NCI-H2196 treated with DMSO at 0.1 percent for 48 hours (cell line): ENCODE data around the gene RALY.

Experiments
- DNase-seq: peaks from one replicate; lab custom pipeline; 2025; ENCODE audit not compliant: unreplicated experiment; lab: John Stamatoyannopoulos, UW

RALY gene

DNA sequence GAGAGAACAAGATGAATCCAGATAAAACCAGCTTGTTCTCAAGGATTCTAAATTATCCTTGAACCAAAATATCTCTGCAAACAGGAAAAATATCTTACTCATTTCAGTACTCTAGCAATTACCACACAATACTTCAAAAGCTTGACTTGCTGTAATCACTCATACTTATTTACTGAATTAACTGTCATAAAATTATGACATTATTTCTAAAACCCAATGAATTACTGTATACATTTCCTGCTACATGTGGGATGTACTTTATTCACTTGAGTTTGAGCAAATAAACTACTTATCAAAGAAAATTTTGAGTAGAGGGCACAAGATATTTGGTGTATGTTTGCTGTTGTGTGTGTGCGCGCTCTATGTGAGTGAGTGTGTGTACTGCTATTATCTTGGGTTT is 108.6 kb downstream of the RALY start:
- DNase-seq, result no peak

DNA sequence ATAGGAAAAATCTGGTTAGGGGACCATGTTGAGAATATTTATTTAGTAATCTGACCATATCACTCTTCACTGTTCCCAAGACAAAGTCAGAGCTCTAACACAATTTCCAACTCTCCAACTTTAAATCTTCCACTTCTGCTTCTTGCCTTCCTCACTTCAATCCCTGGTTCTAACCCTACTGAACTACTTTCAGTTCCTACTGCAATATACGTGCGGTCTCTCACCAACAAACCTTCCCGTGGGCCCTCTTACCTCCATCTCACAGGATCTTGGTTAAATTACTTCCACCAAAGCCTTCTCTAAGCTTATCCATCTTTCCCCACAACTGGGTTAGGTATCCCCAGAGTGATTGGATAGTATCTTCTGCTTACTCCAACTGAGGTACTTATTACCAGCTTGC is 110.3 kb downstream of the RALY start:
- DNase-seq, result no peak

DNA sequence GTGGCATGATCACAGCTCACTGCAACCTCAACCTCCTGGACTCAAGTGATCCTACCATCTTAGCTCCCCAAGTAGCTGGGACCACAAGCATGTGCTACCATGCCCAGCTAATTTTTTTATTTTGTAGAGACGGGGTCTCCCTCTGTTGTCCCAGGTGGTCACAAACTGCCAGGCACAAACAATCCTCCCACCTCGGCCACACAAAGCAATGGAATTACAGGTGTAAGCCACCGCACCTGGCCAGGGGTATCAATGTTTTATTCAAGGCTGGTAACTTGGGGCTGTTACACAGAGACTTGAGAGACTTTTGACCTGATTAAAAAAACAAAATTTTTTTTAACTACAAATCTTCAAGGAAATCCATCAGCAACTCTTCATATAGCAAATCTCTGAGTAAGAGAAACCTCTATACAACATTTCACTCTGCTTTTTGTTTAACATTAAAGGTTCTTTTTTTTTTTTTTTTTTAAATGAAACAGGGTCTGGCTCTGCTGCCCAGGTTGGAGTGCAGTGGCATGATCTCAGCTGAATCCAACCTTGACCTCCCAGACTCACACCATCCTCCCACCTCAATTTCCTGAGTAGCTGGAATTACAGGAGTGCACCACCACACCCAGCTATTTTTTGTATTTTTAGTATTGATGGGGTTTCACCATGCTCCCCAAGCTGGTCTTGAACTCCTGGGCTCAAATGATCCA is 112.4 kb downstream of the RALY start:
- DNase-seq, result no peak

DNA sequence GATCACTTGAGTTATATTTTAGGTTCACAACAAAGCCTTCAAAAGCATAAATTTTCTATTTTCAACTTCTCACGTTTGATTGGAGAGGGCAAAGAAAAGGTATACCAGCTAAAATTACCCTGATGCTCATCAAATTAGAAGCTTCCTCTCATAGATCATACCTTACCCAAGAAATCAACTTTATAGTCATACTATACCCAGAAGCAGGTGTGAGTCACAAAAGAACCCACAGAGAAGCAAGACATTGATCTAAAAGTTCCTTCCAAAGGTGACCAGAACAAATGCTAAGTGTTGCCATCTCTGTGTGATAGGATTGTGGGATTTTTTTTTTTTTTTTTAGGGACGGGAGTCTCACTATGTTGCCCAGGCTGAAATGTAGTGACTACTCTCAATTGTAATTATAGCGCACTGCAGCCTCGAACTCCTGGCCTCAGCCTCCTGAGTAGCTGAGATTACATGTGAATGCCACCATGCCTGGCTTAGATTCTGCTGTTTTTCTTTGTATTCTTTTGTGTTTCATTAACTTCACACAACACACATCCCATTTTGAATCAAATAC is 115.0 kb downstream of the RALY start:
- DNase-seq, result no peak

DNA sequence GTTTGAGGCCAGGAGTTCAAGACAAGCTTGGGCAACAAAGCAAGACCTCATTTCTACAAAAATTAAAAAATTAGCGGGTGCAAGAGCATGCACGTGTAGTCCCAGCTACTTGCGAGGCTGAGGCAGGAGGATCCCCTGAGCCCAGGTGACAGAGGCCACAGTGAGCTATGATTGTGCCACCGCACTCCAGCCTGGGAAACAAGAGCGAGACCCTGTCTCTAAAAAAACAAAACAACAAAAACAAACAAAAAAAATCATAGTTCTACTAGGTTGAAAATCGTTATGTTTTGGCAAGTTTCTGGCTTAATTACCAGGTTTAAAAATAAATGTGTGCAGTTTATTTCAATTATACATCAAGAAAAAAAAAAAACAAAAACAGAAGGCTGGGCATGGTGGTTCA is 115.7 kb downstream of the RALY start:
- no peak for DNase-seq

DNA sequence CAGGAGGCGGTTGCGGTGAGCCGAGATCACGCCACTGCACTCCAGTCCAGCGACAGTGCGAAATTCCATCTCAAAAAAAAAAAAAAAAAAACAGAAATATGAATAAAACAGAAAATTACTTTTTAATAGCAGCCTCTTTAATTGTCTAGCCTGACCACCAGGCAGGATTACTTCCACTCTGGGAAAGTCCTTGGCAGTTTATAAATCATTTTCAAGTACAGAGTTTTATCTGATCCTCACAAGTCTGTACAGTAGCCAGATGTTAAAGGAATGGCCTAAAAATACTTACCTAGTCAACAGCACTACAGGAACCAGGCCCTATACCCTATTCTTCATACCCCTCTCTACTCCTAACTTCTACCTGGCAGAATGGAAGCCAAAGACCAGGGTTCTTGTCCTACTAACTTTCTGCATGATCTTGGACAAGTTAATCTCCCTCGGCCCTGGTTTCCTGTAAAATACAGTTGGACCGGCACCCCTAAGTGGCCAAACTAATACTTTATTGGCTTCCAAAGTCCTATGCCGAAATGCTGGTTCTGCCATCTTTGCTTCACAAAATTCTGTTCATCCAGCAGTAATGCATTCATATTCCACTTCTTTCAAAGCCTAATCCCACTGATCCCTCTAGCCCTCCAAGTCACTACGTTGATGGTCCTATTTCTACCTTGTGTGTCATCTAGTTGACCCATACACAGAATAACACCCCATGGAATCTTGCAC is 116.5 kb downstream of the RALY start:
- DNase-seq, result no peak

DNA sequence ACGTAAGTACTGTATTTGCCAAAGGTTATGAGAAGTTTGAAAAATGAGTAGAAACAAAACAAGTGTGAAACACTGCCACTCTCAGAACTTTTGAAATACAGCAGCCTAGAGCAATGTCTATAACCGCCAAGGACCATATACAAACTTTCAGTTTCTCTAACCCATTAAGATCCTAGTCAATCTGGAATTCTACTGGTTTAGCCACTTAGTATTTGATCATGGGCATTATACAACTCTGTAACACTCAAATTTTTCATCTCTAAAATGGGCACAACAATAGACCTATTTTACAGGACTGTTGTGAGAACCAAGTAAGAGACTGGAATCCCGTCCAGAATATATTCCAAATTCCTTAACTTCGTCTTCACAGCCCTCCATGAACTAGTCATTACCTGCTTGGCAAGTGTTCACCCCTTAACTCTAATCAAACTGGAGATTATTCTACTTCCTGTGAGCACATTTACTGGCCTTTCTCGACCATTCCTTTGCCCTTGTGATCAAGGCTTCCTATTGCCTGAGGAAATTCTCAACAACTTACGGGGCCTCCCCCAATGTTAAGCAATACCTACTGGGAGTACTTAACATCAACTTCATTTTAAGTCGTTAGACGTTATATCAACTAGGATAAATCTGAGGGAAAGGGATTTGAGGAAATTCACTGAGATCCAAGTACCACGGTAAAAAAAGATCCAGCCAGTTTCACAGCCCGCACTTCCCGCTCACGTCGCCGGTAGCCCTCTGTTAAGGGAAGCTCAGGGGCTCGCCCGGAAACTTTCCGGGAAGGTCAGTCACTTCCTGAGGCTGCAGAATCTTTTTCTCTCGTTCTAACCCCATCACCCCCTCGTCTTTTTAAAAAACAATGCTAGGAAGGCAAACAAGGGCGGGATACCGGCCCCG is 117.3 kb downstream of the RALY start:
- DNase-seq, result no peak

DNA sequence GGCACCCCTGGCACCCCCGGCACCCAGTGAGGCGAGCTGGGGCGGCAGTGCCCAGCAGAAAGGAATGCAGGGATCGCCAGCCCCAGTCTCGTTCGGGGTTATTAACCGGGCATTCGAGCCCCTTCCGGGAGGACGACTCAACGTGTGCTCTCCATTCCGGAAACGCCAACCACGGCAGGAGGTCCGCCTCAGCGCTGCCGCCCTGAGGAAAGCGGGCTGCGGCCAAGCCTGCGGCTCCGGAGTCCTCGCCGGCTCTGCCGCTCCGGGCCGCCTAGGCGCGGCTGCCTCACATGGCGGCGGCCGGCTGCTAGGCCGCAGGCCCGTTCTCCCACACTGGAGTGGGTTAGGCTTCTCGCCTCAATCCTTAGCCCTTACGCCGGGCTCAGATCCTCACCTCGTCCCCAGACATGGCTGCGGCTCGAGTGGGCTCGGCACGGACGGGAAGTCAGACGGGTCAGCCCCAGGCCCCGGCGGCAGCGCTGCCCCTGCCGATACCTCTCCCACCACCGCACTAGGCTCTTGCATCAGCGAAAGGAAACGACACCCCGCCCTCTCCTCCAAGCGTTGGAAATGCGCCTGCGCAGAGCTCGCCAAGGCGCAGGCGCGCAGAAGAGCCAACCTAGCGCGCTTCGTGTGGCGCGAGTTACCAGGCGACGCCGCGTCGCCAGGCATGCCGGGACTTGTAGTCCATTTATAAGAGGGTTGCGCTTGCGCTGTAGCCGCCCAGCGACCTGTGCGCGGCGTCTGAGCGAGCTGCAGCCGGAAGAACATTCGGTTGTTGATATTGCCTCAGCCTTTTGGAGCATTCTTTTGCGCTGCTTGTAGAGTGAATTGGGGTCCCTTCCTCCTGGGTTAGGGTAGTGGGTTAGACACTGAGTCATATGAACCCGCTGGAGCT is 118.2 kb downstream of the RALY start, which contains the start of gene EIF2S2:
Gene EIF2S2, minus strand, starts transcription at position 542 of the 898 bp plus-strand sequence. Its CDS starts 133 bp downstream, at position 409.
- DNase-seq, result peak; percentile 97

DNA sequence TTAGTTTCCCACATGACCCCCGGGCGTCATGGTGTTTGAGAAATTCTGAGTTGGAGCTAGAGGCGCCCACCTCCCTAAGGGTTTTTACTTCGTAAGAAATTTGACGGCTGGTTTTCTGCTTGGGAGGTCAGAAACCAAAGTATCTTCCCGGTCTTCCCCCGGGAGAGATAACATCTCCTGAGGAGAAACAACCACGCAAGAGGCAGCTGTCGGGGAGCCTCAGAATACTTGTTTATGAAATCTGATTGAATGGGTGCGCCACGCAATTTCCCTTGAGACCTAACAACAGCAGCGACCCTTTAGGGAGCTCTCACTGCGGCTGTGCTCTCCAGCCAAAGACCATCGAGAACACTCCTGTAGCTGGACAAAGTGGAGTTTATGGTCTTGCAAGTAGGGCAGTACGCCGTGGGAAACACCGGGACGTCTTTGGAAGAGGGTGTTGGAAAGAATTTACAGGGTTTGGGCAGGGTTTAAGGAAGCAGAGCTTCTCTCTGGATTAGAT is 118.9 kb downstream of the RALY start:
- DNase-seq, result no peak

DNA sequence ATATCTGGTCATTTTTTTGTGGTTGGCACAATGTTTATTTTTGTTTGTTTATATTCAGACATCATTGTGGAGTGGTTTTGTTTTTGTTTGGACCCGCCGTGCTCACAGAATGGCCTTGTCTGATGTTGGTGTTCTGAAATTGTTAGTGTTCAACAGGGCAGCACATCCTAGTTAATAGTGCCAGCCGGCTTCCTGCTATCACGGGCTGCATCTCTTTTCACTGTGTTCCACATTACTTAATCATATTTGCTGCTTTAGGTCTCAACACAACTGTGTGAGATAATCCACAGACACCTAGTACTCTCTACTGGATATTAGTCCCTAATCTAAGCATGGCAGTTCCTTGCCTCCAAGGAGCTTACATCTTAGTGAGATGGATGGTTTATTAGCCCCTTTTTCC is 121.1 kb downstream of the RALY start:
- DNase-seq, result no peak

DNA sequence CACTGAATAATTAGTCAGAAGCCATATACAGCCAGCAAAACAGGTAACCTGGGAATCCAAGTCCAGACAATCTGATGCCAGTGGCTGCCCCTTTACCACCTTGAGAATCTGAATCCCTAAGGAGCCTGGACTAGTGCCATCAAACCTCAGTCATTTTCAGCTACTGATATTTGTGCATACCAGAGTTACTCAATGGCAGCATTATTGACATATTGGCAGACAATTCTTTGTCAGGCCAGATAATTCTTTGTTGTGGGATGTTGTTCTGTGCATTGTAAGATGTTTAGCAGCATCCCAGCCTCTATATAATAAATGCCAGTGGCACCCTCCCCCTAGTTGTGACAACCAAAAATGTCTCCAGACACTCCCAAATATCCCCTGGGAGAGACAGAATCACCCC is 121.5 kb downstream of the RALY start:
- DNase-seq, result no peak

DNA sequence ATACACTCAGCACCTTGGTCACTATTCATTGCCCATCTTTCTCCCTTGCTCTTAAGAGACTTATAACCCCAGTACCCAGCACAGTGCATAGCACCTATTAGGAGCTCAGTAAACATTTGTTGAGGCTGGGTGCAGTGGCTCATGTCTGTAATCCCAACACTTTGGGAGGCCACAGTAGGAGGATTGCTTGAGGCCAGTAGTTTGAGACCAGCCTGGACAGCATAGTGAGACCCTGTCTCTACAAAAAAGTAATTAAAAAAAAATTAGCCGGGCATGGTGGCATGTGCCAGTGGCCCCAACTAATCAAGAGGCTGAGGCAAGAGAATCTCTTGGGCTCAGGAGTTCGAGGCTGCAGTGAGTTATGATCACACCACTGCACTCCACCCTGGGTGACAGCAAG is 126.5 kb downstream of the RALY start:
- DNase-seq, result no peak

DNA sequence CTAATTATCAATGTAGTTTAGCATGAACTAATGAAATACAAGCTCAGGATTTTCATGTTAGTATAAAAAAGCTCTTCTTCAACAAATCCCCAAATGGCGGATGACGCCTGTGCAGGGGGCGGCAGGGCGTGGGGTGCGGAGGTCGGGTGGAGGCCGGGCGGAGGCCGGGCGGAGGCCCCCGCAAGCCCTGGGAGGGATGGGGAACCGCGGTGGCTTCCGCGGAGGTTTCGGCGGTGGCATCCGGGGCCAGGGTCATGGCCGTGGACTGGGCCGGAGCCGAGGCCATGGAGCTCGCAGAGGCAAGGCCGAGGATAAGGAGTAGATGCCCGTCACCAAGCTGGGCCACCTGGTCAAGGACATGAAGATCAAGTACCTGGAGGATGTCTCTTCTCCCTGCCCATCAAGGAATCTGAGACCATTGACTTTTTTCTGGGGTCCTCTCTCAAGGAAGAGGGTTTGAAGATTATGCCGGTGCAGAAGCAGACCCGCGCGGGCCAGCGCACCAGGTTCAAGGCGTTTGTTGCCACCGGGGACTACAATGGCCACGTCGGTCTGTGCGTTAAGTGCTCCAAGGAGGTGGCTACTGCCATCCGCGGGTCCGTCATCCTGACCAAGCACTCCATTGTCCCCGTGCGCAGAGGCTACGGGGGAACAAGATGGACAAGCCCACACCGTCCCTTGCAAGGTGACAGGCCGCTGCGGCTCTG is 128.7 kb downstream of the RALY start:
- DNase-seq, result no peak

DNA sequence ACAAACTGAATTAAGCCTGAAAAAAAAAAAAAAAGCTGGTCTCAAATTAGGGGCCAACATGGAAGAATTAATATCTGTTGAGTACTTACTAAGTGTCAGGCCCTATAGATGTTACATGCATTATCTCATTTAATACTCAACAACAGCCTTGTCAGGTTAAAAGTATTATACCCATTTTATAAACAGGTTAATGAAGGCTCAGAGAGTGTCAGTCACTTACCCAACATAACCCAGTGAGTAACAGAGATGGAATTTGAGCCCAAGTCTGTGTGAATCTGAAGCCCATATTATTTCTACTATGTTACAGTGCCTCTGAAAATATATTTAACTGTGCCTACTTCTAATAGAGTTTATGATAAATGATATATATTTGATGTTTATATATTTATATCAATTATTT is 129.6 kb downstream of the RALY start:
- DNase-seq, result no peak

DNA sequence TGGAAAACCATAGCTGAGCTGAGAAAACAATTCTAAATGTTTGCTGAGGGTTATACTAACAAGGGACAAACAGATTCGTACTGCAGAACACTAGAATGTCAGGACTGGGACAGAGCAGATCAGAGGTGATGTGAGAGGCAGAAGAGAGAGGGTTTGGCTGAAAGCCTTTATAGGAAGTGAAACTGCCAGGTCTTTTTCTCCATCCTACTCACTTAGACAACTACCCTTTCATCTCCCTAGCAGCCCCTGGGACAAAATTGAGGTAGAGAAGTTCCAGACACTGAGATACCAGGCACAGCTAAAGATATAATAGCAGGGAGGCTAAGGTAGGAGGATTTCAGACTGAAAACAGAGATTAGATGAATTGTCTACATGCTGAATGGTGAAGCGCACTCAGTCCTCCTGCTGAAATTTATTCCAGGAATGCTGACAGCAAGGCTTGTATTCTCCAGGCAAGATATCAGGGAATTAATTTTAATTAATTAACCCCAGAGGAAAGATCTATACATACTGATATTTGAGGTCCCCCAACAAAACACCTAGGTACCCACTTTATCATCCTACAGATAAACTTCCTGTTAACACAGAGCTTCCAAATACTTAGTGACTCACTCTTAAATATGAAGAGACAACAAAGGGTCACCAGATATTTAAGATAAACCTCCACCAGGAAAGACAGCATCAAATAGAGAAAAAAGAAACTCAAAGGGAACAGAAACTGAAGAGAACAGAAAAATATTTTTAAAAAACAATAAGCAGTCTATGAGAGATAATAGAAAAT is 130.9 kb downstream of the RALY start:
- no peak for DNase-seq

DNA sequence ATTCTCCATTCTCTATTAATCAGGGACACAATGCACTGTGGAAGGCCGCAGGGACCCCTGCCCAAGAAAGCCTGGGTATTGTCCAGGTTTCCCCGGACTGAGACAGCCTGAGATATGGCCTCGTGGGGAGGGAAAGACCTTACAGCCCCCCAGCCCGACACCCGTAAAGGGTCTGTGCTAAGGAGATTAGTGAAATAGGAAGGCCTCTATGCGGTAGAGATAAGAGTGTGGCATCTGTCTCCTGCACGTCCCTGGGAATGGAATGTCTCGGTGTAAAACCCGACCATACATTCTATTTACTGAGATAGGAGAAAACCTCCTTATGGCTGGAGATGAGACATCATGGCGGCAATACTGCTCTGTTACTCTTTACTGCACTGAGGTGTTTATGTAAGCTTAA is 134.1 kb downstream of the RALY start:
- no peak for DNase-seq

DNA sequence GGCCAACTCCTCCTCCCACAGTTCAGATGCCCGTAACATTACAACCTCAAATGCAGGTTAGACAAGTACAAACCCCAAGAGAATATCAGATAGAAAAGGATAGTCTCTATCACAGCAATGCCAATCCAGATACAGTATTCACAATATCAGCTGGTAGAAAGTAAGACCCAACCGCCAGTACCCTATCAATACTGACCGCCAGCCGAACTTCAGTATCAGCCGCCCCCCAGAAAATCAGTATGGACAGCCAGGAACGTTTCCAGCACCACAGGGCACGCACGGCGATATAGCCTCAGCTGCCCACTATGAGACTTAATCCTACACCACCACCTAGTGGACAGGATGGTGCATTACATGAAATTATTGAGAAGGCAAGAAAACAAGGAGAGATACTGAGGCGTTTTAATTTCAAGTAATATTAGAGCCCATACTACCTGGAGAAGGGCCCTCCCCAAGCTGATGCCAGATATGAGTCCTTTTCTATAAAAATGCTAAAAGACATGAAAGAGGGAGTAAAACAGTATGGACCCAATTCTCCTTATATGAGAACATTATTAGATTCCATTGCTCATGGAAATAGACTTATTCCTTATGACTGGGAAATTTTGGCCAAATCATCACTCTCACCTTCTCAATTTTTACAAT is 135.9 kb downstream of the RALY start:
- DNase-seq, result peak; percentile 40

DNA sequence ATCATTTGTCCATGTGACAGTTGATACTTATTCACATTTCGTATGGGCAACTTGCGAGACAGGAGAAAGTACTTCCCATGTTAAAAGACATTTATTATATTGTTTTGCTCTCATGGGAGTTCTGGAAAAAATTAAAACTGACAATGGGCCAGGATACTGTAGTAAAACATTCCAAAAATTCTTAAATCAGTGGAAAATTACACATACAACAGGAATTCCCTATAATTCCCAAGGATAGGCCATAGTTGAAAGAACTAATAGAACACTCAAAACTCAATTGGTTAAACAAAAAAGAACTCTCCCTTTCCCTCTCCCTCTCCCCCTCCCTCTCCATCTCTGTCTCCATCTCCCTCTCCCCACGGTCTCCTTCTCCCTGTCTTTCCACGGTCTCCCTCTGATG is 137.8 kb downstream of the RALY start:
- DNase-seq, result no peak
